HepG2 (cell line): Measurements from ENCODE around the gene C1RL. TPM values are rescaled to one million over a fixed set of nuclear protein-coding genes. Genes with fewer than 3 reads are reported as not detected.
A peak's percentile ranks its signal among the peaks of the same experiment; 100 is the strongest.

Source experiments
- ARNTL ChIP-seq: sonication (generic); formaldehyde crosslinking; IDR thresholded peaks from 2 replicates; pipeline ENCODE4 v1.4.0; 2020; ENCODE audit warnings: mild to moderate bottlenecking, missing genetic modification reagents
- BCLAF1 ChIP-seq: fragments of 450-650 bp; IDR thresholded peaks from 2 replicates; pipeline ENCODE4 v1.6.1; 2017; ENCODE audit warnings: mild to moderate bottlenecking
- CBX5 ChIP-seq: sonication (generic); formaldehyde crosslinking; IDR thresholded peaks from 2 replicates; pipeline ENCODE4 v1.4.0; 2020; ENCODE audit warnings: missing genetic modification reagents, borderline replicate concordance
- CENPT ChIP-seq: sonication (generic); formaldehyde crosslinking; IDR thresholded peaks from 2 replicates; pipeline ENCODE4 v1.8.0; 2022; ENCODE audit warnings: low read depth, mild to moderate bottlenecking, moderate library complexity, missing genetic modification reagents
- FOSL1 ChIP-seq: sonication (generic); formaldehyde crosslinking; IDR thresholded peaks from 2 replicates; pipeline ENCODE4 v1.9.0; 2021; ENCODE audit warnings: missing genetic modification reagents, borderline replicate concordance
- FUBP1 ChIP-seq: sonication (generic); formaldehyde crosslinking; IDR thresholded peaks from 2 replicates; pipeline ENCODE4 v1.5.1; 2020; ENCODE audit warnings: missing genetic modification reagents, mild to moderate bottlenecking, borderline replicate concordance
- KAT8 ChIP-seq: IDR thresholded peaks from 2 replicates; pipeline ENCODE4 v1.6.1; 2016; ENCODE audit warnings: missing genetic modification reagents, missing compliant biosample characterization
- MAF1 ChIP-seq: sonication (generic); formaldehyde crosslinking; IDR thresholded peaks from 2 replicates; pipeline ENCODE4 v1.5.0; 2020; ENCODE audit warnings: missing genetic modification reagents, borderline replicate concordance
- MTF2 ChIP-seq: sonication (generic); formaldehyde crosslinking; IDR thresholded peaks from 2 replicates; pipeline ENCODE4 v1.5.0; 2020; ENCODE audit warnings: missing genetic modification reagents, borderline replicate concordance
- SIX4 ChIP-seq: sonication (generic); formaldehyde crosslinking; IDR thresholded peaks from 2 replicates; pipeline ENCODE4 v1.4.0; 2020; ENCODE audit warnings: missing genetic modification reagents
- SSRP1 ChIP-seq: IDR thresholded peaks from 2 replicates; pipeline ENCODE4 v1.6.1; 2016; ENCODE audit warnings: control low read depth
- XBP1 ChIP-seq: sonication (generic); formaldehyde crosslinking; IDR thresholded peaks from 2 replicates; pipeline ENCODE4 v1.5.0; 2020; ENCODE audit warnings: missing genetic modification reagents
- ZFP36 ChIP-seq: fragments of 150-350 bp; IDR thresholded peaks from 2 replicates; pipeline ENCODE4 v1.6.1; 2018; ENCODE audit warnings: borderline replicate concordance, low read length, low read depth; ENCODE audit not compliant: partially characterized antibody
- ZNF580 ChIP-seq: IDR thresholded peaks from 2 replicates; pipeline ENCODE4 v1.6.1; 2016; ENCODE audit warnings: low read depth, borderline replicate concordance
- ZNF646 ChIP-seq: sonication (generic); formaldehyde crosslinking; IDR thresholded peaks from 2 replicates; pipeline ENCODE4 v1.9.0; 2021; ENCODE audit warnings: mild to moderate bottlenecking, missing genetic modification reagents
- ZNF691 ChIP-seq: sonication (generic); formaldehyde crosslinking; IDR thresholded peaks from 2 replicates; pipeline ENCODE4 v1.4.0; 2020; ENCODE audit warnings: missing genetic modification reagents, low read depth, mild to moderate bottlenecking, borderline replicate concordance
- ZNF713 ChIP-seq: sonication (generic); formaldehyde crosslinking; IDR thresholded peaks from 2 replicates; pipeline ENCODE4 v1.4.0; 2020; ENCODE audit warnings: mild to moderate bottlenecking, missing genetic modification reagents
- ZNF724P ChIP-seq: sonication (generic); formaldehyde crosslinking; IDR thresholded peaks from 2 replicates; pipeline ENCODE4 v1.8.0; 2022; ENCODE audit warnings: missing genetic modification reagents, borderline replicate concordance
- polyA plus RNA-seq, 8 experiments: library from polyadenylated mRNA; depleted of rRNA in 3 of 8; stranded (reverse) in 7 of 8; unstranded in 1 of 8; fragments of >200 nt; fragmentation: Illumina TruSeq in 4 of 8; extraction: Trizol in 4 of 8; gene quantifications; 2 replicates each; pipeline versions ENCODE4 v1.2.1 to v1.2.3, GENCODE V29; 2011 to 2016; ENCODE audit warnings: low read depth in 4 of 8, missing spikeins in 1 of 8, mixed read lengths in 1 of 8; ENCODE audit not compliant: insufficient read depth in 1 of 8
- total RNA-seq, 5 experiments: library from RNA; depleted of rRNA; stranded (reverse); fragments of >200 nt; fragmentation: Illumina TruSeq; extraction: Trizol; gene quantifications; 2 replicates each; pipeline ENCODE4 v1.2.3, GENCODE V29; 2016; ENCODE audit warnings: low read depth in 1 of 5

Gene C1RL
- total and polyA plus RNA-seq, 2 of the 13 experiments (the other 11 are each of a cell fraction or from before 2014, with no cell fraction given) = 28.9 to 53.1 TPM

GRCh38 chr12:7060353-7060954 is 48.6 kb downstream of the C1RL start, which contains the start of gene C1S (continued):
- TF ChIP-seq ZFP36 = no peak
- no peak for TF ChIP-seq XBP1 (CRISPR knock-in tag)
- TF ChIP-seq CBX5 (CRISPR knock-in tag) = peak; percentile 30; the same call in 1 of the 2 replicates
- TF ChIP-seq ZNF691 (CRISPR knock-in tag) = no peak
- no peak for TF ChIP-seq FOSL1 (CRISPR knock-in tag)
- no peak for TF ChIP-seq ZNF580
- no peak for TF ChIP-seq ZNF646 (CRISPR knock-in tag)
- TF ChIP-seq ARNTL (CRISPR knock-in tag) = no peak
- TF ChIP-seq ZNF724P (CRISPR knock-in tag) = no peak
- TF ChIP-seq KAT8 (CRISPR knock-in tag) = peak; percentile 50
- no peak for TF ChIP-seq SIX4 (CRISPR knock-in tag)
- no peak for TF ChIP-seq CENPT
- no peak for TF ChIP-seq SSRP1 (CRISPR knock-in tag)
- TF ChIP-seq FUBP1 = no peak
- TF ChIP-seq MAF1 = no peak
- no peak for TF ChIP-seq MTF2
- TF ChIP-seq ZNF713 (CRISPR knock-in tag) = no peak
- no peak for TF ChIP-seq BCLAF1
